OCI-LY7 (cell line): ENCODE results near the gene PFKP. TPM values are rescaled to one million over a fixed set of nuclear protein-coding genes. Genes with fewer than 3 reads are reported as not detected.

Source experiments
- BruUV-seq: library from RNA; stranded (reverse); fragments of 400-500 nt; replicated peaks from 2 replicates; lab custom pipeline; 2021; lab: Mats Ljungman, UMichigan
- CTCF ChIA-PET: fragments of 300-600 bp; sonication (Branson Sonifier 250); formaldehyde crosslinking; loops from one replicate; lab custom pipeline; 2022; ENCODE audit warnings: antibody characterized with exemption; ENCODE audit not compliant: unreplicated experiment; lab: Charles Lee
- POLR2A ChIA-PET: fragments of 300-600 bp; sonication (Branson Sonifier 250); formaldehyde crosslinking; loops from one replicate; lab custom pipeline; 2022; ENCODE audit warnings: antibody characterized with exemption; lab: Charles Lee
- DNase-seq: peaks from one replicate; pipeline ENCODE4 v3.0.0-alpha.2; 2015; ENCODE audit warnings: low spot score
- H2AFZ ChIP-seq: fragments of 200-600 bp; sonication (generic), shearing (Covaris generic); 2 replicates; pipeline ENCODE4 v1.6.1; 2014; ENCODE audit warnings: mild to moderate bottlenecking, antibody characterized with exemption, low read length, moderate library complexity
- H3K27ac ChIP-seq: fragments of 200-600 bp; sonication (generic); 2 replicates; pipeline ENCODE4 v1.5.1; 2014; ENCODE audit warnings: mixed run types, low read depth, mild to moderate bottlenecking, moderate library complexity, low read length, inconsistent platforms; ENCODE audit not compliant: poor library complexity, severe bottlenecking
- H3K36me3 ChIP-seq: fragments of 200-600 bp; sonication (generic); 2 replicates; pipeline ENCODE4 v1.6.1; 2014; ENCODE audit warnings: mild to moderate bottlenecking, antibody characterized with exemption, low read length, moderate library complexity, mixed read lengths; ENCODE audit not compliant: insufficient read depth
- H3K4me1 ChIP-seq: fragments of 200-600 bp; sonication (generic); 2 replicates; pipeline ENCODE4 v1.5.1; 2014; ENCODE audit warnings: mild to moderate bottlenecking, low read length; ENCODE audit not compliant: insufficient read depth, poor library complexity, severe bottlenecking
- H3K4me2 ChIP-seq: fragments of 200-600 bp; sonication (generic); 2 replicates; pipeline ENCODE4 v1.6.1; 2014; ENCODE audit warnings: mild to moderate bottlenecking, low read length
- H3K4me3 ChIP-seq: fragments of 200-600 bp; sonication (generic); 2 replicates; pipeline ENCODE4 v1.5.1; 2014; ENCODE audit warnings: mild to moderate bottlenecking, low read depth, low read length; ENCODE audit not compliant: poor library complexity, severe bottlenecking
- H3K79me2 ChIP-seq: fragments of 200-600 bp; sonication (generic); 2 replicates; pipeline ENCODE4 v1.6.1; 2016; ENCODE audit warnings: low read depth, mild to moderate bottlenecking, low read length, moderate library complexity, mixed read lengths; ENCODE audit not compliant: insufficient read depth
- H3K9me2 ChIP-seq: fragments of 200-600 bp; sonication (generic); 2 replicates; pipeline ENCODE4 v1.6.1; 2016; ENCODE audit warnings: mild to moderate bottlenecking, low read length, mixed read lengths; ENCODE audit not compliant: insufficient read depth
- H3K9me3 ChIP-seq: fragments of 200-600 bp; sonication (generic); 2 replicates; pipeline ENCODE4 v1.6.1; 2014; ENCODE audit warnings: mild to moderate bottlenecking, mixed run types, low read length, mixed read lengths
- H4K20me1 ChIP-seq: fragments of 200-600 bp; sonication (generic); 2 replicates; pipeline ENCODE4 v1.6.1; 2014; ENCODE audit warnings: mild to moderate bottlenecking, antibody characterized with exemption, low read length, moderate library complexity, mixed read lengths; ENCODE audit not compliant: insufficient read depth
- EZH2phosphoT487 ChIP-seq: fragments of 200-600 bp; sonication (generic); IDR thresholded peaks from 2 replicates; pipeline ENCODE4 v1.6.1; 2018; ENCODE audit warnings: low read depth, borderline replicate concordance, mild to moderate bottlenecking, mixed run types, antibody characterized with exemption, low read length, moderate library complexity, mixed read lengths
- intact Hi-C: fragments of 100-400 bp; cut with micrococcal nuclease; formaldehyde crosslinking; loops from one replicate; pipeline ENCODE4 v1.10.0; 2022; ENCODE audit not compliant: unreplicated experiment
- total RNA-seq, 2 experiments: library from RNA; depleted of rRNA in 1 of 2; stranded (reverse); fragments of >200 nt in 1 of 2; shearing (Covaris generic) in 1 of 2; gene quantifications; 2 replicates each; pipeline ENCODE4 v1.2.3, GENCODE V29; 2014 to 2022
- TF ChIP-seq, protein P1 (sequence below): fragments of 200-600 bp; sonication (generic); conservative IDR thresholded peaks from 2 replicates; pipeline ENCODE4 v1.5.1; 2014; ENCODE audit warnings: mild to moderate bottlenecking, antibody characterized with exemption, low read length, moderate library complexity, mixed read lengths

PFKP gene
- total RNA-seq, 2 experiments from 2014 or later, result 85.4 to 154 TPM

DNA sequence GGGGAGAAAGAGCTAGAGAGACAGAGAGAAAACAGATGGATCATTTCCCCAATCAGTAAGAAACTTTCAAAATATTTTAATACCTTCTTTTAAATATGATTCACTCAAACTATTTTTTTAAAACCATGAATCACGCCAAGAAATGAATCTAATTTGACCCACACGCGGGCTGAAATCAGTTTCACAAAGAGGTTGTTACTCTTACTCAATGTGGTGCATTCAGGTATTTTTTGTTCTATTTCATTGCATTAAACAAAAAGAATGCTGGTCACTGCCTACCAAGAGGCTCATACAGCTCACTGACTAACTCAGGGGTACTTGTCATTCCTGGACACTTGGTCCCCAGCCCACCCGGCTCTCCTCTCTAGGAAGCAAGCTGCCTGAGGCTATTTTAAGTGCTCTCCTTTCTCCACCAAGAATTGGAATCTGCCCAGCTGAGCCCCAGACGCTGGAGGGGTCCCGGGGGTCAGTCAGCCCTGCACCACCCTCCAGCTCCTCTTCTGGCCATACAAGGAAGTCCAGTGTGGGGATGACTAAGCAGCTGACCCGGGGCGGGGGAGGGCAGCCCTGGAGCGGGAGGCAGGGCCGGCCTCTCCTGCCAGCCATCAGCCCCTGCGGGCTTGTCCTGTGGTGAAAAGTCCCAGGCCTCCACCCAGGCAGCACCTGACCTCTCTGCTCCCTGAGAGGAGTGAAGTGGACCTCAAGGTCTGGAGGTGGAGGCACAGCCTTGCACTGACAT lies 21.7 kb upstream of the PFKP start:
- Histone ChIP-seq H3K27ac (no peak overlapping the region), H3K9me3 (no peaks in the 10 kb centered on the region), H2AFZ (no peak overlapping the region), H3K4me3 (no peak overlapping the region), H3K4me2 (no peak overlapping the region), H3K36me3 (no peaks in the 10 kb centered on the region), H3K79me2 (no peaks in the 10 kb centered on the region), H4K20me1 (no peaks in the 10 kb centered on the region), H3K4me1 (no peaks in the 10 kb centered on the region), H3K9me2 (no peaks in the 10 kb centered on the region)
- TF ChIP-seq, protein P1, sequence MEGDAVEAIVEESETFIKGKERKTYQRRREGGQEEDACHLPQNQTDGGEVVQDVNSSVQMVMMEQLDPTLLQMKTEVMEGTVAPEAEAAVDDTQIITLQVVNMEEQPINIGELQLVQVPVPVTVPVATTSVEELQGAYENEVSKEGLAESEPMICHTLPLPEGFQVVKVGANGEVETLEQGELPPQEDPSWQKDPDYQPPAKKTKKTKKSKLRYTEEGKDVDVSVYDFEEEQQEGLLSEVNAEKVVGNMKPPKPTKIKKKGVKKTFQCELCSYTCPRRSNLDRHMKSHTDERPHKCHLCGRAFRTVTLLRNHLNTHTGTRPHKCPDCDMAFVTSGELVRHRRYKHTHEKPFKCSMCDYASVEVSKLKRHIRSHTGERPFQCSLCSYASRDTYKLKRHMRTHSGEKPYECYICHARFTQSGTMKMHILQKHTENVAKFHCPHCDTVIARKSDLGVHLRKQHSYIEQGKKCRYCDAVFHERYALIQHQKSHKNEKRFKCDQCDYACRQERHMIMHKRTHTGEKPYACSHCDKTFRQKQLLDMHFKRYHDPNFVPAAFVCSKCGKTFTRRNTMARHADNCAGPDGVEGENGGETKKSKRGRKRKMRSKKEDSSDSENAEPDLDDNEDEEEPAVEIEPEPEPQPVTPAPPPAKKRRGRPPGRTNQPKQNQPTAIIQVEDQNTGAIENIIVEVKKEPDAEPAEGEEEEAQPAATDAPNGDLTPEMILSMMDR, result no peak
- no peak for TF ChIP-seq EZH2phosphoT487
- no peak for DNase-seq
- CTCF ChIA-PET, result no interaction called here
- intact Hi-C loops, result no loop called here
- POLR2A ChIA-PET, result interaction anchor here (0.7 to 0.9 kb wide), 2 partner anchors 12 to 150 kb away, joined by 3 read pairs; no protein-coding TSS in a partner anchor
- no TSS peak for BruUV-seq

DNA sequence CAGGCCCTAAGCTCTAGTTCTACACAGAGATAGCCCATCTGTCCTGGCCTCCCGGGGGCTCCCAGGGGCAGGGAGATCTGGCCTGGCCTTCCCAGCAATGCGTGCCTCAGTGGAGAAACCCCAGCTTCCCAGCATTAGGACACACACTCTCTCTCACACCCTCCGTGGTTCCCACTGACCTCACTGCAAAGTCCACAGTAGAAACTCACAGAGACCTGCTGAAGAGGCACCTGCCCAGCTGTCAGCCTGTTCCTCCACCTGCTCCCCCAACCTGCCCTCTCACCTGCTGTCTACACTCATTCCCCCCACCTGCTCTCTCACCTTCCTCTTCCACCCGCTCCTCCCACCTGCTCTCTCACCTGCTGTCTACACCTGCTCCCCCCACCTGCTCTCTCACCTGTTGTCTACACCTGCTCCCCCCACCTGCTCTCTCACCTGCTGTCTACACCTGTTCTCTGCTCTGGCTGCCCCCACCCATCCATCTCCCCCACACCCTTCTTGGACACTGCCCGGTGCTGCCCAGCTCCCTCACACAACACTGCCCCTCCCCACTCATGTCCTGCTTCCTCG lies 21.1 kb upstream of the PFKP start:
- Histone ChIP-seq H3K79me2 (no peaks in the 10 kb centered on the region), H3K4me1 (no peaks in the 10 kb centered on the region), H3K9me3 (no peaks in the 10 kb centered on the region), H3K9me2 (no peaks in the 10 kb centered on the region), H3K4me3 (no peak overlapping the region), H4K20me1 (no peaks in the 10 kb centered on the region), H3K4me2 (no peak overlapping the region), H3K36me3 (no peaks in the 10 kb centered on the region), H3K27ac (no peak overlapping the region), H2AFZ (no peak overlapping the region)
- DNase-seq, result no peak
- TF ChIP-seq, protein P1, result no peak
- no peak for TF ChIP-seq EZH2phosphoT487
- intact Hi-C loops, result no loop called here
- no TSS peak for BruUV-seq
- ChIA-PET POLR2A (interaction anchor here (0.7 to 0.9 kb wide), 2 partner anchors 12 to 149 kb away, joined by 3 read pairs; no protein-coding TSS in a partner anchor), CTCF (no interaction called here)
